Stimulated activated CD4-positive, alpha-beta T cell treated with anti-CD3 and anti-CD28 coated beads, Interleukin-1b, Interleukin-23, amount 100 ng/mL, for 4 hours (primary cell): ENCODE measurements around the gene SLC39A9.

Source experiments
- DNase-seq, 2 donors: peaks; one replicate each; pipeline ENCODE4 v3.0.0-alpha.2; 2020; ENCODE audit warnings: low read depth in 2 of 2

SLC39A9 gene

DNA sequence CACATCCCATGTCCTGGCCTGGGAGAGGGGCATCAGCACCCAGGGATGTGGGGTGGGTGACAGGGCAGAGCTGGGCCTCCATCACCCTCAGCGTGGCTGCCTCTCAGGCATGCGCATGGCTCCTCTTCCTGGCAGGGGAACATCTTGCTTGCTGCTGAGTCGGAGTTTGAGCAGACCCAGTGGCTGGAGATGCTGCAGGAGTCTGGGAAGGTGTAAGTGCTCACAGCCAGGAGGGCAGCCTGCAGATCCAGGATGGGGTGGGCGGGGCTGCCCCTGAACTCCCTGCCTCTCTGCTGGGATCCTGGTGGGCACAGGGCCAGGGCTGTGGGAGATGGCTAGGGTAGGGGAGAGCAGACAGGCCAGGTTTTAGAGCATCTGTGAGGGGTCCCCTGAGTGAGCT is 102.2 kb downstream of the SLC39A9 start:
- DNase-seq, result no peak

GRCh38 chr14:69501423-69501838 is 102.9 kb downstream of the SLC39A9 start:
- DNase-seq, result no peak

GRCh38 chr14:69504775-69505174 is 106.3 kb downstream of the SLC39A9 start:
- no peak for DNase-seq

DNA sequence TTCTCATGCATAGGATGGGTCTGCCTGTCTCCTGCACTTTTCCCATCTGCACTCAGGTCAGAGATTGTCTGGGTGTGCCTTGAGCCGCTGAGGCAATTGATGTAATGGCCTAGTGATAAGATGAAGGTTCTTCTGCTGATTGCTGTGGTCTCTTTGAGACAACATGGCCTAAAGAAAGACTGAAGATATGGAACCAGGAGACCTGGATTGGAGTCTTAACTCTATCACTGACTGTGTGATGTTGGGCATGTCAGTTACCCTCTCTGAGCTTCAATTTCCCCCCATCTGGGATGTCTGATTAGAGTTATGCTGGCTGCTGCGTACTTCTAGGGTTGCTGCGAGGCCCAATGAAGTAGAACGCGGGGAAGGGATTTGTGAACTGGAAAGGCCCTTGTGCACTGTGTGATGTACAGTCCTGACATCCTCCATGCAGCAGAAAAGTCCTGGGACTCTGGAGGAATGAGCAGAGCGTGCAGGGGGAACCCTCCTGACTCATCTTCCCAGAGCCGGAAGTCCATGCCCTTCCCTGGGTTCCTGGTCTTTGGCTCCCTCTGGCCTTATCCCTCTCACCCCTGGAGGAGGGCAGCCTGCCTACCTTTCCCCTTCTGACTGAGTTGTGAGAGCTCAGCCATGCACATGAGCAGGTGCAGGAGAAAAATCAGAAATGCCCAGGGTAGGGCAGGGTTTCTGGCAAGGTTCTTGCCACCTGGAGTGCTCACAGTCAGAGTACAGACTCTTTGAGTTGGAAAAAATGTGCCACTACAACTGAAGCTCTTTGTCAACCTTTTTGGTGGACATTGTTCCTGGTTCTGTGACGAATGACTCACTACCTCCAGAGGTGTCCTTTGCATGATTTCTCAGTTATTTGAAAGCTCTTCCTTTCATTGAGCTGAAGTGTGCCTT is 107.1 kb downstream of the SLC39A9 start:
- DNase-seq, result no peak

DNA sequence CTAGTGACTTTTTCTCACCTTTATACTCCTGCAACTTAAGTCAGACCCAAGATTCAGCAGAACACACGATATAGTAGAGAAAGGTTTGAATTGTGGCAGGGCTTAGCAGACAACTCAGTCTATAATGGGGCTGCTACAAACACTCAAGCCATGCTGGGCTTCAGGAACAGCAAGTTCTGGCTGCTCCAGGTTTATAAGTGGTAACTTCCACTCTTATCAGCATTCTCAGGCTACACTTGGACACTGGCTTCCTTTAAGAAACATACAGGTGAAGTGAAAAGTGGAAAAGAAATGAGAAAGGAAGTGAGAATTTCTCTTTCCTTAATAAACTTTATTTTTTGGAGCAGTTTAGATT is 107.7 kb downstream of the SLC39A9 start:
- no peak for DNase-seq
